ENCODE data around the gene ALDH1A1.
"Not testable (repeated sequence)": the region's sequence is repeated elsewhere in the genome, so short reads cannot be mapped to it uniquely, and the experiment has no call there.

ALDH1A1 gene

GRCh38 chr9:72946821-72947220, 6.0 kb downstream of the ALDH1A1 start:
- TF ChIP-seq CTCF (IDR thresholded peaks at IDR 0.05; ENCODE audit: low read depth, low read length), result no peak
- no peak overlapping the region for H3K4me3 ChIP-seq (replicated peaks in 1 of 2; ENCODE audit: low read depth in 2 of 2, low read length in 2 of 2)
- DNase-seq (ENCODE audit: low read depth in 2 of 2), result no peak

- DNase-seq (ENCODE audit: low read depth in 2 of 2), result no peak
- no peak overlapping the region for H3K4me3 ChIP-seq (replicated peaks in 1 of 2; ENCODE audit: low read depth in 2 of 2, low read length in 2 of 2)
- TF ChIP-seq CTCF (IDR thresholded peaks at IDR 0.05; ENCODE audit: low read depth, low read length), result no peak
Observed at GRCh38 chr9:72946318-72946717, 6.5 kb downstream of the ALDH1A1 start.

- no peak for TF ChIP-seq CTCF (IDR thresholded peaks at IDR 0.05; ENCODE audit: low read depth, low read length)
- no peak overlapping the region for H3K4me3 ChIP-seq (replicated peaks in 1 of 2; ENCODE audit: low read depth in 2 of 2, low read length in 2 of 2)
- DNase-seq (ENCODE audit: low read depth in 2 of 2), result no peak
Observed at GRCh38 chr9:72945391-72945790, 7.5 kb downstream of the ALDH1A1 start.

GRCh38 chr9:72943844-72944462, 8.9 kb downstream of the ALDH1A1 start:
- no peak overlapping the region for H3K4me3 ChIP-seq (replicated peaks in 1 of 2; ENCODE audit: low read depth in 2 of 2, low read length in 2 of 2)
- no peak for TF ChIP-seq CTCF (IDR thresholded peaks at IDR 0.05; ENCODE audit: low read depth, low read length)
- no peak for DNase-seq (ENCODE audit: low read depth in 2 of 2)

- TF ChIP-seq CTCF (IDR thresholded peaks at IDR 0.05; ENCODE audit: low read depth, low read length), result no peak
- DNase-seq (ENCODE audit: low read depth in 2 of 2), result no peak
- H3K4me3 ChIP-seq (replicated peaks in 1 of 2; ENCODE audit: low read depth in 2 of 2, low read length in 2 of 2), result no peak overlapping the region
Observed at GRCh38 chr9:72942451-72942850, 10.4 kb downstream of the ALDH1A1 start.

GRCh38 chr9:72939581-72939980, 13.3 kb downstream of the ALDH1A1 start:
- DNase-seq (ENCODE audit: low read depth in 2 of 2); H3K4me3 ChIP-seq (replicated peaks in 1 of 2; ENCODE audit: low read depth in 2 of 2, low read length in 2 of 2): not testable (repeated sequence)

GRCh38 chr9:72937545-72937944, 15.3 kb downstream of the ALDH1A1 start:
- DNase-seq (ENCODE audit: low read depth in 2 of 2), result no peak
- H3K4me3 ChIP-seq (replicated peaks in 1 of 2; ENCODE audit: low read depth in 2 of 2, low read length in 2 of 2), result no peak overlapping the region
- no peak for TF ChIP-seq CTCF (IDR thresholded peaks at IDR 0.05; ENCODE audit: low read depth, low read length)
